Measurements from ENCODE around the gene ALDOA. TPM values are rescaled to one million over a fixed set of nuclear protein-coding genes. Genes with fewer than 3 reads are reported as not detected.

The ALDOA gene
- total and polyA plus RNA-seq, 10 of the 15 experiments (the other 5 are each of a cell fraction or from before 2014, with no cell fraction given), result 218 to 2,339 (median 1,095) TPM

DNA sequence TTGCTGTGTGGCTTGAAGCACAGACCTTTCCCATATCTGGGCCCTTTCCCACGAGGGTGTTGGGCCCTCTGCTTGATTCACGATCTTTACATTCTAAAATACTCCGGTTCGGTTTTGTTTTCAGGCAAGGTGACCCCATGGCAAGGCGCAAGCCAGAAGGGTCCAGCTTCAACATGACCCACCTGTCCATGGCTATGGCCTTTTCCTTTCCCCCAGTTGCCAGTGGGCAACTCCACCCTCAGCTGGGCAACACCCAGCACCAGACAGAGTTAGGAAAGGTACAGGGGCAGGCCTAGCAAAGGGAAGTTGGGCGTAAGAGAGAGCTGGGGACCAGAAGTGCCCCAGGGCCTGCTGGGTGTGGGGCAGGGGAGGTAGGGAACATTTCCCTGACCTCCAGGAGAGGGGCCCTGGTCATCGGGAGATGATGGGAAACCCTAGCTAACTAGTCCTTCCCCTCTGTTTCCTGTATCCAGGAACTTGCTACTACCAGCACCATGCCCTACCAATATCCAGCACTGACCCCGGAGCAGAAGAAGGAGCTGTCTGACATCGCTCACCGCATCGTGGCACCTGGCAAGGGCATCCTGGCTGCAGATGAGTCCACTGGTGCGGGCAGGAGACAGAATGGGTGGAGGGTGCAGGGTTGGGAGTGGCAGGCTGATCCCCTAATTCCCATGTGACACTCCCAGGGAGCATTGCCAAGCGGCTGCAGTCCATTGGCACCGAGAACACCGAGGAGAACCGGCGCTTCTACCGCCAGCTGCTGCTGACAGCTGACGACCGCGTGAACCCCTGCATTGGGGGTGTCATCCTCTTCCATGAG, 1.4 kb downstream of the ALDOA start:
- FAIRE-seq (no peak), ATAC-seq (no peak), DNase-seq (ENCODE audit: low read depth, low spot score) (no peak)
- Histone ChIP-seq H4K20me1 (ENCODE audit: control insufficient read depth, insufficient read depth) (peaks cover 24% of the 10 kb centered on the region), H3K9me3 (replicated peaks; ENCODE audit: control insufficient read depth, insufficient read depth, low read length) (no peaks in the 10 kb centered on the region), H3K79me2 (ENCODE audit: control insufficient read depth, insufficient read depth, low read length) (peaks cover 68% of the 10 kb centered on the region), H3K27me3 (replicated peaks in 1 of 2; ENCODE audit: control insufficient read depth in 2 of 2, insufficient read depth in 2 of 2, low read length in 1 of 2) (no peaks in the 10 kb centered on the region), H3K27ac (ENCODE audit: control insufficient read depth, insufficient read depth) (peak overlapping the region; percentile 94), H3K4me2 (ENCODE audit: control insufficient read depth, insufficient read depth) (peak overlapping the region; percentile 95), H3K9ac (ENCODE audit: control insufficient read depth, insufficient read depth, low read length) (peak overlapping the region; percentile 93), H3K36me3 (ENCODE audit: control insufficient read depth in 2 of 2, insufficient read depth in 2 of 2, low read length in 1 of 2) (peaks cover 30 to 32% of the 10 kb centered on the region in 2 experiments), H3K4me1 (ENCODE audit: control insufficient read depth, insufficient read depth, low read length) (peaks cover 30% of the 10 kb centered on the region), H3K4me3 (peak overlapping the region; percentile 87), H2AFZ (ENCODE audit: control insufficient read depth, low read depth, low read length) (no peak overlapping the region)
- intact Hi-C loops (cut with micrococcal nuclease; ENCODE audit: unreplicated experiment) (no loop called here), in situ Hi-C loops (cut with MboI) (no loop called here)
- RAD21 ChIA-PET (ENCODE audit: unreplicated experiment), result interaction anchor here (0.6 to 1.2 kb wide), 4 partner anchors 25 to 343 kb away, joined by 3 to 6 read pairs (median 3); partner anchors contain the start of genes CORO1A and TBX6
- peak; percentile 47; the same call in 1 of the 2 replicates for TF ChIP-seq POLR2AphosphoS2 (IDR thresholded peaks at IDR 0.05; ENCODE audit: low read depth, low read length)
- TF ChIP-seq HCFC1 (IDR thresholded peaks at IDR 0.05; ENCODE audit: low read length), result no peak
- peak; percentile 57 for TF ChIP-seq POLR2A (IDR thresholded peaks at IDR 0.05; ENCODE audit: low read depth, low read length)
- CTCF ChIA-PET, result interaction anchor here (0.6 to 8.5 kb wide), 5 partner anchors 9 to 35 kb away, joined by 3 to 77 read pairs (median 9); partner anchors contain the start of genes PPP4C and TBX6
- WGBS (ENCODE audit: insufficient coverage, insufficient replicate concordance, low lambda C conversion rate, missing lambda C conversion rate), result 76% methylated on average over 21 of the region's 21 CpGs
- SMC1A ChIA-PET (ENCODE audit: uncharacterized antibody, unreplicated experiment), result interaction anchor here (1.0 kb wide), 1 partner anchor 24 kb away, joined by 3 read pairs; no protein-coding TSS in a partner anchor
- POLR2A ChIA-PET, result interaction anchor here (0.6 to 4.3 kb wide), 9 partner anchors 8 to 583 kb away, joined by 3 to 16 read pairs (median 4); partner anchors contain the start of gene PPP4C
- BruUV-seq (replicated peaks), result TSS peak; percentile 29

DNA sequence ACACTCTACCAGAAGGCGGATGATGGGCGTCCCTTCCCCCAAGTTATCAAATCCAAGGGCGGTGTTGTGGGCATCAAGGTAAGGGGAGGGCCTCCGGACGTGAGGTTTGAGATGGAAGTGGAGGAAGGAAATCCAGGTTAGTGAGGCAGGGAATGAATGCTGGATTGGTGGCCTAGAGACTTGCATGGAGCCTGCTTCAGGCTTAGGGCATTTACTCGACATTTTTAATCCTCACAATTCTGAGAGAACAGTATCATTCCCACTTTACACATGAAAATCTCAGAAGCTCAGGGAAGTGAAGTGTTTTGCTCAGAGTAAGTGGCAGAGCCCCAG, 2.0 kb downstream of the ALDOA start:
- peak overlapping the region; percentile 95 for H3K4me2 ChIP-seq (ENCODE audit: control insufficient read depth, insufficient read depth)
- WGBS (ENCODE audit: insufficient coverage, insufficient replicate concordance, low lambda C conversion rate, missing lambda C conversion rate), result 88% methylated on average over 6 of the region's 6 CpGs
- POLR2A ChIA-PET, result interaction anchor here (0.6 to 3.2 kb wide), 3 partner anchors 7 to 567 kb away, joined by 3 to 15 read pairs (median 4); no protein-coding TSS in a partner anchor

More for the DNA sequence above, 2.0 kb downstream of the ALDOA start:
- ChIA-PET RAD21 (ENCODE audit: unreplicated experiment) (no interaction called here), SMC1A (ENCODE audit: uncharacterized antibody, unreplicated experiment) (no interaction called here), CTCF (interaction anchor here (2.5 to 8.5 kb wide), 3 partner anchors 8 to 25 kb away, joined by 9 to 77 read pairs (median 51); partner anchors contain the start of genes PPP4C and TBX6)
- intact Hi-C loops (cut with micrococcal nuclease; ENCODE audit: unreplicated experiment) (no loop called here), in situ Hi-C loops (cut with MboI) (no loop called here)
- peaks cover 68% of the 10 kb centered on the region for H3K79me2 ChIP-seq (ENCODE audit: control insufficient read depth, insufficient read depth, low read length)
- ATAC-seq (no peak), FAIRE-seq (no peak), DNase-seq (ENCODE audit: low read depth, low spot score) (no peak)
- no TSS peak for BruUV-seq (replicated peaks)
- peaks cover 24% of the 10 kb centered on the region for H4K20me1 ChIP-seq (ENCODE audit: control insufficient read depth, insufficient read depth)
- H3K4me1 ChIP-seq (ENCODE audit: control insufficient read depth, insufficient read depth, low read length), result peaks cover 30% of the 10 kb centered on the region
- 0 out of 2 replicates have a peak overlapping the region, but pooled peaks have one; percentile 20 for H3K27ac ChIP-seq (ENCODE audit: control insufficient read depth, insufficient read depth)
- H3K9me3 ChIP-seq (replicated peaks; ENCODE audit: control insufficient read depth, insufficient read depth, low read length), result no peaks in the 10 kb centered on the region
- H3K36me3 ChIP-seq (ENCODE audit: control insufficient read depth in 2 of 2, insufficient read depth in 2 of 2, low read length in 1 of 2), result peaks cover 30 to 32% of the 10 kb centered on the region in 2 experiments
- no peaks in the 10 kb centered on the region for H3K27me3 ChIP-seq (replicated peaks in 1 of 2; ENCODE audit: control insufficient read depth in 2 of 2, insufficient read depth in 2 of 2, low read length in 1 of 2)
- peak overlapping the region; percentile 87 for H3K4me3 ChIP-seq
- peak overlapping the region; percentile 93; the same call in 1 of the 2 replicates for H3K9ac ChIP-seq (ENCODE audit: control insufficient read depth, insufficient read depth, low read length)
- no peak for TF ChIP-seq YY1 (IDR thresholded peaks at IDR 0.05; ENCODE audit: low read depth, low read length)
- TF ChIP-seq CEBPB (IDR thresholded peaks at IDR 0.05; ENCODE audit: borderline replicate concordance in 1 of 2, low read depth in 2 of 2, low read length in 2 of 2), result no peak
- TF ChIP-seq POLR2A (IDR thresholded peaks at IDR 0.05; ENCODE audit: low read depth, low read length), result 0 out of 2 replicates have a peak, but pooled peaks have one; percentile 9
- TF ChIP-seq RBBP5 (conservative IDR thresholded peaks at IDR 0.05), result no peak
- no peak for TF ChIP-seq BRCA1 (IDR thresholded peaks at IDR 0.05; ENCODE audit: low read depth, low read length)
- no peak for TF ChIP-seq SUZ12 (IDR thresholded peaks at IDR 0.05; ENCODE audit: unreplicated experiment)
- TF ChIP-seq MEF2B (IDR thresholded peaks at IDR 0.05; ENCODE audit: partially characterized antibody, poor library complexity, severe bottlenecking), result no peak
- H2AFZ ChIP-seq (ENCODE audit: control insufficient read depth, low read depth, low read length), result no peak overlapping the region

Data from GM12878 (cell line).